Esophagus muscularis mucosa (tissue), 3 donors: ENCODE measurements around the gene GGTLC3.
"Not testable (repeated sequence)": the region's sequence is repeated elsewhere in the genome, so short reads cannot be mapped to it uniquely, and the experiment has no call there.

Experiments used
- CTCF ChIP-seq, 3 experiments: fragments of 200-600 bp in 2 of 3; fragments of 450-650 bp in 1 of 3; sonication (generic) in 2 of 3; IDR thresholded peaks; one replicate each; pipeline ENCODE4 v1.5.1; 2017 to 2019; ENCODE audit warnings: antibody characterized with exemption in 3 of 3, mild to moderate bottlenecking in 2 of 3, moderate library complexity in 1 of 3
- POLR2A ChIP-seq: fragments of 450-650 bp; IDR thresholded peaks from one replicate; pipeline ENCODE4 v1.6.1; 2017; ENCODE audit warnings: antibody characterized with exemption, moderate library complexity, mild to moderate bottlenecking, low read depth

DNA sequence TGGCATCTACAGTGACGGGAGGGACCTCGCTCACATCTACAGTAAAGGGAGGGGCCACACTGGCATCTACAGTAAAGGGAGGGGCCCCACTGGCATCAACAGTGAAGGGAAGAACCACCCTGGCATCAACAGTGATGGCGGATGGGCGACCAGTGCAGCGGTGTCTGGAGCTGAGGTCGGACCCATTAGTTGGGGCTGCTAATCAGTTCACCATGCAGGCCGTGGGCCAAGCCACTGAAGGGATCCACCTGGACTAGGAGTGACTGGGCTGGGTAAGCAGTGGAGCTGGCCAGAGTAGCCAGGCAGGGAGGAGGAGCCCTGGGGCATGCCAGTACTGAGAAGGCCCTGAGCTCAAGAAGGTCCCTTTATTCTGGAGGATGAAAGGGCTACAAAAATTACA, 33.1 kb upstream of the GGTLC3 start:
- TF ChIP-seq CTCF (IDR thresholded peaks at IDR 0.05); POLR2A: not testable (repeated sequence)
